Activated T-helper 1 cell treated with anti-CD3 and anti-CD28 coated beads, Interleukin-12 subunit alpha, Interleukin-12 subunit beta, Interleukin-2, Interleukin-4 antibody, amounts not matched to agents 30 ng/mL and 10 ng/mL and 1 ng/mL, durations not matched to agents 14 hours and 24 hours and 36 hours (primary cell): ENCODE measurements around the gene FILIP1L. TPM values are rescaled to one million over a fixed set of nuclear protein-coding genes. Genes with fewer than 3 reads are reported as not detected.

Experiments used
- DNase-seq: peaks from one replicate; pipeline ENCODE4 v3.0.0; 2021; ENCODE audit warnings: low spot score
- H3K27ac Mint-ChIP-seq: one replicate; pipeline ENCODE4 v1.8.0; 2021; ENCODE audit warnings: mild to moderate bottlenecking, mixed read lengths
- H3K27me3 Mint-ChIP-seq: one replicate; pipeline ENCODE4 v1.8.0; 2022; ENCODE audit warnings: mild to moderate bottlenecking, moderate library complexity, mixed read lengths; ENCODE audit not compliant: insufficient read depth
- H3K36me3 Mint-ChIP-seq: one replicate; pipeline ENCODE4 v1.8.0; 2021; ENCODE audit warnings: low read depth, mixed read lengths
- H3K4me1 Mint-ChIP-seq: one replicate; pipeline ENCODE4 v1.8.0; 2021; ENCODE audit warnings: low read depth, mixed read lengths
- H3K4me3 Mint-ChIP-seq: one replicate; pipeline ENCODE4 v1.8.0; 2021; ENCODE audit warnings: mild to moderate bottlenecking, moderate library complexity, mixed read lengths
- H3K9me3 Mint-ChIP-seq: one replicate; pipeline ENCODE4 v1.8.0; 2021; ENCODE audit warnings: mixed read lengths
- intact Hi-C: fragments of 100-400 bp; cut with micrococcal nuclease; formaldehyde crosslinking; loops from one replicate; pipeline ENCODE4 v1.15.1; 2024
- total RNA-seq: library from RNA; stranded (reverse); gene quantifications from 2 replicates; pipeline ENCODE4 v1.2.3, GENCODE V29; 2022

FILIP1L gene
- total RNA-seq, 1 donor from 2014 or later: 2.9 TPM

GRCh38 chr3:99947356-99947755 lies 166.9 kb downstream of the FILIP1L start:
- DNase-seq: no peak
- Mint-ChIP-seq H3K4me3 (no peak overlapping the region), H3K27me3 (no peaks in the 10 kb centered on the region), H3K4me1 (peaks cover 9% of the 10 kb centered on the region), H3K27ac (no peak overlapping the region), H3K9me3 (no peaks in the 10 kb centered on the region), H3K36me3 (no peaks in the 10 kb centered on the region)
- intact Hi-C loops: no loop called here

DNA sequence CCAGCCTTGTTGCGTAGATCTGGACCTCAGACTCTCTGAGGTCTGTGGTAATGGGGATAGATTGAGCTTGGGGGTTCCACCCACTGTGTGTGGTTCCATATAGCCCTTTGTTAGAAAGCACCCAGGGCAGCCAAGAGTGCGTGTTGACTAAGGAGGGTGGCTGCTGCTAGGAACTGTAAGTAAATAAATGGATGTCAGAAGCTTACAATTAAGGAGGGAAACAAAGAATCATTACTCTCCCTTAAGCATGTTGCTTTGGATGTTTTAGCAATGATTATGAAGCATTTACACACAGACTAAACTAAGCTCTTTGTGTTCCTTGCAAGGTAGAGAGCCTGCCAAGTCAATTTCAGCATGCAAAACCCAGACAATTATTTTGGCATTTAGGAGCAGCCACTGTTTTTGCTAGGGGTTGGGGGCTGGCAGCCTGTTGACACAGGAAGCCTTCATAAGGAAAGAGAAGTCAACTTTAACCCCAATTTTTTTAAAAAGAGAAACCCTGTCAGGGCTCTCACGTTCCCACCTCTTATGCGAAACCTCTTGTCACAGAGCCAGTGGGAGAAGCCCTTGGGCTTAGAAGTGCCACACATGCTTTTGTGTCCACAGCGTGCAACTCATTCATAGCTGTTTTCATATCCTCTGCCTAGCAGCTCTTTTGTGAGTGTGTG lies 168.8 kb downstream of the FILIP1L start:
- no peak overlapping the region for H3K4me3 Mint-ChIP-seq
- H3K27me3 Mint-ChIP-seq: no peaks in the 10 kb centered on the region
- DNase-seq: no peak
- H3K27ac Mint-ChIP-seq: no peak overlapping the region
- no peaks in the 10 kb centered on the region for H3K36me3 Mint-ChIP-seq
- no peaks in the 10 kb centered on the region for H3K9me3 Mint-ChIP-seq
- intact Hi-C loops: no loop called here
- peaks cover 5% of the 10 kb centered on the region for H3K4me1 Mint-ChIP-seq

DNA sequence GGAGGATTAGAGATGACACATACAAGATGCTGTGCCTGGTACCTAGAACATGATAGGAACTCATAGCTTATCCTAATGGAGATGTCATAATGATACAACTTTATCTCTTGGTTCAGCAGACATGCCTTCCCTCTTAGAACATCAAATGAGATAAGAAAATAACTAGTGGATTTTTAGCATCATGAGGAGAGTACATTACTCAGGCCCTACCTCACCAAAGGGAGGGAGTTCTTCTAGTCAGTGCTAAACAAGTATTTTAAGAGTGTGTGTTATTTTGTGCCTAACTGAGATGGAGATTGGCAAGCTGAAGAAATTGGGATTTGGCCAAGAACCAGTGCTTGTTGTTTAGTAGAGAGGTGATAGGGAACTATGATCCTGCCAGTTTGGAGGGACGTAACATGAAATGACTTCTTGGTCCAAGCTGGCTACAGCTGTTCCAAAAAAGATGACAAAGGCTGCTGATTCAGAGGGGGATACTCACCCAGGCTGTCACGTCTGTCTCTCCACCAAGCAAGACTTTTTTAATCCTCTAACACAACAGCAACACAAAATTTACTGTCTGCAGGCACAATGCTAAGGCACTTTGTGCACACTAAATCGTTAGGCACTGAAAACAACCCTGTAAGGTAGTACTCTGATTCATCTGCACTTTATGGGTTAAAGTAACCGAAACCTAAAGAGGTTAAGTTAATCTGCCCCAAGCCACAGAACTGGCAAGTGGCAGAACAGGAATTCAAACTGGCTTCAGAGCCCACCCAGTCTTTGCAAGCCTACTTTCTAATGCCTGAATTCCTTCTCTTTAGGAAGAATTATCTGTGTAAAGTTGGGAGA lies 170.2 kb downstream of the FILIP1L start:
- no peak overlapping the region for H3K27ac Mint-ChIP-seq
- H3K36me3 Mint-ChIP-seq: no peaks in the 10 kb centered on the region
- H3K4me3 Mint-ChIP-seq: no peak overlapping the region
- no peaks in the 10 kb centered on the region for H3K9me3 Mint-ChIP-seq
- H3K27me3 Mint-ChIP-seq: no peaks in the 10 kb centered on the region
- H3K4me1 Mint-ChIP-seq: peaks cover 11% of the 10 kb centered on the region
- DNase-seq: no peak
- intact Hi-C loops: no loop called here

GRCh38 chr3:99941211-99941610 lies 173.1 kb downstream of the FILIP1L start:
- peaks cover 23% of the 10 kb centered on the region for H3K4me1 Mint-ChIP-seq
- H3K27me3 Mint-ChIP-seq: no peaks in the 10 kb centered on the region
- H3K27ac Mint-ChIP-seq: no peak overlapping the region
- intact Hi-C loops: no loop called here
- H3K4me3 Mint-ChIP-seq: no peak overlapping the region
- no peaks in the 10 kb centered on the region for H3K36me3 Mint-ChIP-seq
- no peaks in the 10 kb centered on the region for H3K9me3 Mint-ChIP-seq
- no peak for DNase-seq

DNA sequence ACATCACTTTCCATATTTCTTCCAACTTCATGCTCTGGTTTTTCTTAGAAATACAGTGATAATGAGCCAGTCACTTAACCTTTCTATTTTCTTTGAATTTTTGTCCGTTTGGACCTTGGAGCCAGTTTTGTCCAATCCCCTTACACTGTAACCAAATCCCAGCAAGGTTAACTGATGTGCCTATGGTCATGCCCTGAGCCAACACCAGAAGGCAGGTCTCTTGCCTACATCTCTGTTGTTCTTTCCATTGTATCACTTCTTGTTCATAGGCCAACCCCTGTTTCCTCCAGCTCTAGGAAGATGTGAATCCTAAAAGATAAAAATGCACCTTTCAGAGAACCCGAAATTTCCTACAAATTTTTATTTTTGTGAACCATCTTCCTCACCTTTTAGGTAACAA lies 174.0 kb downstream of the FILIP1L start:
- Mint-ChIP-seq H3K9me3 (no peaks in the 10 kb centered on the region), H3K4me3 (no peak overlapping the region), H3K27me3 (no peaks in the 10 kb centered on the region), H3K27ac (no peak overlapping the region), H3K4me1 (peaks cover 23% of the 10 kb centered on the region), H3K36me3 (no peaks in the 10 kb centered on the region)
- no peak for DNase-seq
- intact Hi-C loops: no loop called here

GRCh38 chr3:99939876-99940275 lies 174.4 kb downstream of the FILIP1L start:
- intact Hi-C loops: no loop called here
- Mint-ChIP-seq H3K27ac (no peak overlapping the region), H3K9me3 (no peaks in the 10 kb centered on the region), H3K4me3 (no peak overlapping the region), H3K4me1 (peaks cover 23% of the 10 kb centered on the region), H3K36me3 (no peaks in the 10 kb centered on the region), H3K27me3 (no peaks in the 10 kb centered on the region)
- no peak for DNase-seq

- Mint-ChIP-seq H3K4me3 (no peak overlapping the region), H3K9me3 (no peaks in the 10 kb centered on the region), H3K27me3 (no peaks in the 10 kb centered on the region), H3K27ac (no peak overlapping the region), H3K36me3 (no peaks in the 10 kb centered on the region), H3K4me1 (peaks cover 23% of the 10 kb centered on the region)
- no peak for DNase-seq
- intact Hi-C loops: no loop called here
Observed at GRCh38 chr3:99938270-99938911, 175.9 kb downstream of the FILIP1L start.

GRCh38 chr3:99934975-99935797 lies 179.1 kb downstream of the FILIP1L start:
- Mint-ChIP-seq H3K4me3 (no peak overlapping the region), H3K36me3 (peaks cover 4% of the 10 kb centered on the region), H3K27ac (no peak overlapping the region), H3K9me3 (no peaks in the 10 kb centered on the region), H3K27me3 (no peaks in the 10 kb centered on the region), H3K4me1 (peaks cover 18% of the 10 kb centered on the region)
- intact Hi-C loops: no loop called here
- DNase-seq: no peak

GRCh38 chr3:99933971-99934750 lies 180.1 kb downstream of the FILIP1L start:
- Mint-ChIP-seq H3K4me1 (peaks cover 13% of the 10 kb centered on the region), H3K9me3 (no peaks in the 10 kb centered on the region), H3K27me3 (no peaks in the 10 kb centered on the region), H3K36me3 (peaks cover 4% of the 10 kb centered on the region), H3K4me3 (no peak overlapping the region), H3K27ac (no peak overlapping the region)
- intact Hi-C loops: no loop called here
- DNase-seq: no peak

DNA sequence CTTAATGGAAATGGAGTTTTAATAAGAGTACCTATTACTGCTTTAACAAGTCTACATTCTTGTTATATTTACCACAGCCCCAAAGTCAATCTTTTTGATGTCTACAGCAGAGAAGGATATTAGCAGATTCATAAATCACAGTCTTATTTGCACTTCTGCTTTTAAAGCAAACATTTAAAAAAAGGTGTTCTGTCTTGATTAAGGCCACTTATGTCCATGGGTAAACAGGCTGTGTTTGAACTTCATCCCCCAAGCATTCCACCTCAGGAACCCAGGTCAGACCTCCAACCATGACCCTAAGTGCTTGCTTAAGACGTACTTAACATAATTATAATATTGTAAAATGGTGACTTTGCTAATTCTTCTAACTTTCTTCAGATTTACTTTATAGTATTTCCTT lies 183.2 kb downstream of the FILIP1L start:
- no peak for DNase-seq
- Mint-ChIP-seq H3K36me3 (peaks cover 6% of the 10 kb centered on the region), H3K4me1 (no peaks in the 10 kb centered on the region), H3K4me3 (no peak overlapping the region), H3K27ac (no peak overlapping the region), H3K27me3 (no peaks in the 10 kb centered on the region), H3K9me3 (no peaks in the 10 kb centered on the region)
- intact Hi-C loops: no loop called here

DNA sequence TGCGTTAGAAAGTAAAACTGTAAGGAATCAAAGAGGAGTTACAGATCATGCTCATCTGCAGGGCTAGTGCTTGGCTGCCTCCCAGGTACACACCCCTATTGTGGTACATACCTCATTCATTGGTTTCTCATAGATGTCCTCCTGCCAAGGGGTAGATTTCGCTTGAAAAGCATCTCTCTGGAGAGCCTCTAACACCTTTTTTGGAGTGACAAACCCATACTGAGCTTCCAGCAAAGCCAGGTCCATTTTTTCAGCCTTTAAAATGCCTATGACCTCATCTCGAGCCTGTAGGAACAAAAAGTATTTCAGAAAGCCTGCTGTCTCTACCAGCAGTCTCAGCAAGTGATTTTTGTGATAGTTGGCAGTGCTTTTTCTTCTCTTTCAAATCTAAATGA lies 184.6 kb downstream of the FILIP1L start:
- intact Hi-C loops: no loop called here
- Mint-ChIP-seq H3K9me3 (no peaks in the 10 kb centered on the region), H3K4me1 (no peaks in the 10 kb centered on the region), H3K4me3 (no peak overlapping the region), H3K27ac (no peak overlapping the region), H3K36me3 (peaks cover 6% of the 10 kb centered on the region), H3K27me3 (no peaks in the 10 kb centered on the region)
- no peak for DNase-seq
